NAMALWA (cell line): ENCODE measurements around the gene SORD.
"Not testable (repeated sequence)": the region's sequence is repeated elsewhere in the genome, so short reads cannot be mapped to it uniquely, and the experiment has no call there.

Experiments
- DNase-seq: peaks from one replicate; pipeline ENCODE4 v3.0.0-alpha.2; 2015; ENCODE audit warnings: low spot score

The SORD gene

DNA sequence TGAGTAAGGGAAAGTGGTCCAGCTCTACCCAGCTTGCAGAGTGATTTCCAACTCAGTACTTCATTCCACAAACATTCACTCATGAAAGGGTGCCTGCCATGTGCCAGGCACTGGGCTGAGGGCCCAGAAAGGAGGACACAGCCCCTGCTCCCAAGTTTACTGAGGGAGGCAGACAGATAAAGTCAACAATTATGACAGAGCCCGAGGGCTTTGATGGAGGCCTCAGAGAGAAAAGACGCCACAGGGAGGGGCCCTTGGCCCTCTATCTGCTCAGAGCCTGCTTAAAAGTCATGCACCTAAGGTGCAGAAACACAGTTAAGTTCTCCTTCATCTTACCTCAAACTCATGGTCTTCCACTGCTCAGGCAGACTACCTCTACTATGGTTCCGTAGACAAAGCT lies 1.7 kb downstream of the SORD start:
- not testable (repeated sequence) for DNase-seq

GRCh38 chr15:45025627-45026026 lies 2.6 kb downstream of the SORD start:
- DNase-seq: not testable (repeated sequence)

GRCh38 chr15:45026651-45027190 lies 3.7 kb downstream of the SORD start:
- DNase-seq: no peak

- DNase-seq: no peak
Measured at GRCh38 chr15:45027220-45027619, 4.2 kb downstream of the SORD start.

- no peak for DNase-seq
Measured at GRCh38 chr15:45030743-45031142, 7.7 kb downstream of the SORD start.

- not testable (repeated sequence) for DNase-seq
Measured at GRCh38 chr15:45031522-45032028, 8.6 kb downstream of the SORD start.

DNA sequence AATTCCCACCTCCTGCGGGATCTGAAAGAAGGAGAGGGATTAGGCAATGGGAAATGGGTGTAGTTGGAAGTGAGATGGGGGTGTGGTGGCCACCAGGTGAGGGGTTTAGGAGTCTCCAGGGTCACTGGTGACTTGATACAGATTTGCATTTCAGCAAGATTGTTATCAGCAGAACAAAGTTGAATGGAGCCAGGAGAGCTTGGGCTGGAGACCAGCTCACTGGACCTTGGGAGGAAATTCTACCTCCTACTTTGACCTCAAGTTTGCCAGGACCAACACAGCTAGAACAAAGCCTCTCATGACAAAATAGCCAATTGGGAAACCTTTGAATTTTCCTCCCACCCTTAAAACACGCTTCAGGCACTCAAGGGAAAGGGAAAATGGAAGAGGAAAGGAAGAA lies 9.5 kb downstream of the SORD start:
- not testable (repeated sequence) for DNase-seq

GRCh38 chr15:45034087-45034486 lies 11.1 kb downstream of the SORD start:
- DNase-seq: not testable (repeated sequence)

- not testable (repeated sequence) for DNase-seq
Measured at GRCh38 chr15:45034600-45035375, 11.8 kb downstream of the SORD start.

DNA sequence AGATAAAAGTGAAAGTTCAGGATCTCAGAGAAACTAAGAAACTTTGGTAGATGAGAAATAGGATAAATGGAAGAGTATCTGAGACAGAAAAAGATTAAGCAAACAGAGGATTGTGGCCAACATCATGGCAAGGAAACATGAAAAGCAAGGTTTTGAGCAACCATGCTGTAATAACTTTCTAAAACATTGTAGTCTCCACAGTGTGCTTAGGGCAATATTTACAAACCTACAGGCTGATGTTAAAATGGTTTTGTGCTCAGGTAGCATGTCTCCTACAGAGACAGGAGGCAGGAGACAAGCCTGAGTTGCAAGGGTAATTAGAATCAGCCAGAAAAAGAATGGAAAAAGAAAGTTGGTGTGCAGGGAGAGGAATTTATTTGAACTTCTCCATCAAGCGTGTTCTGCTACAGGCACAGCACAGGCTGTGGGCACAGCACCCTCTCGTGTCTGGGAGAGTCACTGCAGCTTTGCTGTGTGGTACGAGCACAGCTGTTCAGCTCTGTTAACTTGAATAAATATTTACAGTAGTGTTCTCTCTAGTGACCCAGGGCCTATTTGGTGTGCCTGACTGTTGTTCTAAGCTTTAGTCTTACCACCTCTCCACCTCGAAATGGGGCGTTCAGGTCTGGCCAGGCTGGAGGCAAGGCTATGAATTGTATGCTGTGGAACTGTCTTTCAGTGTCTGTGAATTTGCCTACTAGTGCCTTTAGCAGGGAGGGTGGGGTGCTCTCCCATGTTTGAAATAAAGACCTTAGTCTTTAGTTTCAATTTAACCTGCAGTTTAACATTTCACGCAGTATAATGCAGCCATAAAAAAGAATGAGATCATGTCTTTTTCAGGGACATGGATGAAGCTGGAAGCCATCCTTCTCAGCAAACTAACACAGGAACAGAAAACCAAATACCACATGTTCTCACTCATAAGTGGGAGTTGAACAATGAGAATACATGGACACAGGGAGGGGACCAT lies 14.1 kb downstream of the SORD start:
- peak; percentile 81 for DNase-seq

DNA sequence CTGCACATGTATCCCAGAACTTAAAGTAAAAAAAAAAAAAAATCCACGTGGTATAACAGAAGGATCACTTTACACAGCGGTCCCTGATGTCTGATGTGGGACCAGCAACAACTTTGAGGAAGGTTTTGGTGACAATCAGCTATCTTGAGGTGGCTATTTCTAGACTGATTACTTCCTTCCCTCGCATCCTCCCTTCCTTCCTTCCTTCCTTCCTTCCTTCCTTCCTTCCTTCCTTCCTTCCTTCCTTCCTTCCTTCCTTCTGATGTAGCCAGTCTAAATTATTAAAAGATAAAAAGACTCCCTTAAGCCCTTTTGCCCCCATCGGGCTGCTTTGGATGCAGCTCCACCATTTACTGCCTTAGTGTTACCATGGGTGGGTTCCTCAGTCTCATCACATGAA lies 14.9 kb downstream of the SORD start:
- DNase-seq: no peak

DNA sequence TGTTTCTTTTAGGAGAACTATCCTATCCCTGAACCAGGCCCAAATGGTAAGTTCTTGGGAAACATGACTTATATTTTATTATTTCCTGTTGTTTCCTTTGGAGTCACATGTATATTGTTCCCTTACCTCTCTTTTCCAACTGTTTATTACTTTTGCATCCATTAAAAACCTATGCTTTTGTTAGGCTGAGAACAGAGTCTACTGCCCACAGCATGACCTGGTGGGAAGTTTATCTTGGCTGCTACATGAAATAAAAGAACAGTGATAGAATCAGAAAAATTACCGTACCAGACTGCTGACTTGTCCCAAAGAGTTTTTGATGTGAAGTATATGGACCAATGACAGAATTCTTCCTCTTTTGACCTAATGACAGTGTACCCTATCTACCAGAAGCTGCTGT lies 17.4 kb downstream of the SORD start:
- not testable (repeated sequence) for DNase-seq

- not testable (repeated sequence) for DNase-seq
Measured at GRCh38 chr15:45041538-45041937, 18.5 kb downstream of the SORD start.

- DNase-seq: not testable (repeated sequence)
Measured at GRCh38 chr15:45042859-45043258, 19.9 kb downstream of the SORD start.

- not testable (repeated sequence) for DNase-seq
Measured at GRCh38 chr15:45044270-45044669, 21.3 kb downstream of the SORD start.

DNA sequence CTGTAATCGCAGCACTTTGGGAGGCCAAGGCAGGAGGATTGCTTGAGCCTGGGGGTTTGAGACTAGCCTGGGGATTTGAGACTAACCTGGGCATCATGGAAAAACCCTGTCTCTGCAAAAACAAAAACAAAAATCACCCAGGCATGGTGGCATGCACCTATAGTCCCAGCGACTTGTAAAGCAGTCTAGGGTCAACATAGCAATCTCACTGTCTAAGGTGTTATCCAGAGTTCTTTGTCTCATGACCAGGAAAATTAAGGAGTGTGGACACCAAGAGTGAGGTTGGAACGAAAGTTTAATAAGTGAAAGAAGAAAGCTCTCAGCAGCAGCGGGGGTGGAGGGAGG lies 25.4 kb downstream of the SORD start:
- DNase-seq: not testable (repeated sequence)

GRCh38 chr15:45048794-45049631 lies 26.0 kb downstream of the SORD start:
- DNase-seq: peak; percentile 51

DNA sequence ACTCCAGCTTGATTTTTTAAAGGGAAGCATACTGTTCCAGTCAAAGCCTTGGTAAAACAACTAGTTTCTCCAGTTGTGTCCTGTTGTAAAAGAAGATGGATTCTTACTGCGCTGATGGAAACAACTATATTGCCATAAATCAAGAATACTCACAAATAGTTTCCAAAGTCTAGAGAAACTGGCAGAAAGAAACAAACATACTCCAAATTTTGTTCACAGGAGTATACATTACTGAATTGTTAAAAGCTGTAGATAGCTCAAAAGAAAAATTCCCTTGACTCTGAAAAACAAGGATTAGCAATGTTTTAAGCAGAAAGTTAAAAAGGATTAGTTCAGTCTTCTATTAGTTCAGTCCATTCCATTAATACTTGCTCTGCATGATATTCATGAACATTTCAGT lies 27.6 kb downstream of the SORD start:
- DNase-seq: no peak

DNA sequence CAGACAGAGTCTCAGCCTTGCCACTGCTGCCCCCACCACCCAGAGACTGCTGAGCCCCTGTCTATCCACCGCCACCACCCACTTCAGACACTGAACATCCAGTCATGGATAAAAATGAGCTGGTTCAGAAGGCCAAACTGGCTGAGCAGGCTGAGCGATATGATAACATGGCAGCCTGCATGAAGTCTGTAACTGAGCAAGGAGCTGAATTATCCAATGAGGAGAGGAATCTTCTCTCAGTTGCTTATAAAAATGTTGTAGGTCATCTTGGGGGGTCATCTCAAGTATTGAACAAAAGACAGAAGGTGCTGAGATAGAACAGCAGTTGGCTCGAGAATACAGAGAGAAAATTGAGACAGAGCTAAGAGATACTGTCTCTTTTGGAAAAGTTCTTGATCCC lies 29.7 kb downstream of the SORD start:
- not testable (repeated sequence) for DNase-seq

- DNase-seq: not testable (repeated sequence)
Measured at GRCh38 chr15:45058690-45059675, 36.0 kb downstream of the SORD start.
